Measurements from ENCODE around the gene ASTN2.

- TF ChIP-seq EP300 (conservative IDR thresholded peaks at IDR 0.05; ENCODE audit: poor library complexity, severe bottlenecking) = no peak
- TF ChIP-seq, protein P1, sequence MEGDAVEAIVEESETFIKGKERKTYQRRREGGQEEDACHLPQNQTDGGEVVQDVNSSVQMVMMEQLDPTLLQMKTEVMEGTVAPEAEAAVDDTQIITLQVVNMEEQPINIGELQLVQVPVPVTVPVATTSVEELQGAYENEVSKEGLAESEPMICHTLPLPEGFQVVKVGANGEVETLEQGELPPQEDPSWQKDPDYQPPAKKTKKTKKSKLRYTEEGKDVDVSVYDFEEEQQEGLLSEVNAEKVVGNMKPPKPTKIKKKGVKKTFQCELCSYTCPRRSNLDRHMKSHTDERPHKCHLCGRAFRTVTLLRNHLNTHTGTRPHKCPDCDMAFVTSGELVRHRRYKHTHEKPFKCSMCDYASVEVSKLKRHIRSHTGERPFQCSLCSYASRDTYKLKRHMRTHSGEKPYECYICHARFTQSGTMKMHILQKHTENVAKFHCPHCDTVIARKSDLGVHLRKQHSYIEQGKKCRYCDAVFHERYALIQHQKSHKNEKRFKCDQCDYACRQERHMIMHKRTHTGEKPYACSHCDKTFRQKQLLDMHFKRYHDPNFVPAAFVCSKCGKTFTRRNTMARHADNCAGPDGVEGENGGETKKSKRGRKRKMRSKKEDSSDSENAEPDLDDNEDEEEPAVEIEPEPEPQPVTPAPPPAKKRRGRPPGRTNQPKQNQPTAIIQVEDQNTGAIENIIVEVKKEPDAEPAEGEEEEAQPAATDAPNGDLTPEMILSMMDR (IDR thresholded peaks at IDR 0.05; ENCODE audit: poor library complexity, severe bottlenecking) = no peak
Observed at GRCh38 chr9:117325831-117326230, 89.0 kb downstream of the ASTN2 start.
